ENCODE data around the gene FBXO9. TPM values are rescaled to one million over a fixed set of nuclear protein-coding genes. Genes with fewer than 3 reads are reported as not detected.

FBXO9 gene
- total RNA-seq, 1 experiment from 2014 or later, result 68.4 TPM

- Histone ChIP-seq H4K5ac (ENCODE audit: insufficient read length, low read depth, low read length) (no peak overlapping the region), H3K23ac (ENCODE audit: insufficient read length, low read depth, low read length) (no peak overlapping the region), H3K9me3 (ENCODE audit: control insufficient read depth, low read depth, low read length) (no peaks in the 10 kb centered on the region), H3K14ac (ENCODE audit: insufficient read depth, low read length) (no peak overlapping the region), H4K8ac (replicated peaks; ENCODE audit: insufficient read length, low read depth, low read length) (no peak overlapping the region), H3K56ac (ENCODE audit: insufficient read length, low read depth, low read length) (no peak overlapping the region), H3T11ph (ENCODE audit: low read length) (no peak overlapping the region), H2BK20ac (ENCODE audit: low read depth, low read length, poor library complexity, severe bottlenecking) (no peak overlapping the region), H4K20me1 (ENCODE audit: control insufficient read depth, insufficient read depth, insufficient read length) (no peaks in the 10 kb centered on the region), H3K23me2 (ENCODE audit: insufficient read length, low read depth, low read length, poor library complexity, severe bottlenecking) (no peaks in the 10 kb centered on the region), H3K9ac (ENCODE audit: extremely low read depth, insufficient read length, low read length) (no peak overlapping the region), H2BK120ac (ENCODE audit: low read depth, low read length, poor library complexity, severe bottlenecking) (no peak overlapping the region), H3K18ac (ENCODE audit: insufficient read length, low read depth, low read length) (no peak overlapping the region), H3K27ac (ENCODE audit: insufficient read length, low read depth, low read length) (no peak overlapping the region), H2BK5ac (ENCODE audit: insufficient read length, low read length) (no peak overlapping the region), H3K79me1 (ENCODE audit: insufficient read depth, low read depth, low read length, poor library complexity, severe bottlenecking) (no peaks in the 10 kb centered on the region), H3K4me1 (ENCODE audit: insufficient read depth, low read length) (no peaks in the 10 kb centered on the region), H3K4me2 (ENCODE audit: insufficient read depth, insufficient read length, low read length) (no peak overlapping the region), H2AFZ (ENCODE audit: low read length) (no peak overlapping the region), H2AK5ac (ENCODE audit: insufficient read length, low read length) (no peak overlapping the region), H2BK12ac (ENCODE audit: insufficient read length, low read depth, low read length) (no peak overlapping the region), H4K91ac (ENCODE audit: insufficient read length, low read depth, low read length) (no peak overlapping the region), H3K4ac (ENCODE audit: low read depth, low read length) (no peak overlapping the region), H3K27me3 (ENCODE audit: insufficient read depth, low read length) (no peaks in the 10 kb centered on the region), H3K79me2 (ENCODE audit: insufficient read depth, low read length) (no peaks in the 10 kb centered on the region), H2BK15ac (ENCODE audit: low read depth, low read length) (no peak overlapping the region)
- Mint-ChIP-seq H3K4me3 (no peak overlapping the region), H3K36me3 (ENCODE audit: insufficient read depth in 1 of 3, low read depth in 3 of 3) (peaks cover 0 to 30% (median 4%) of the 10 kb centered on the region in 3 experiments; a peak in 4 of 7 replicates), H3K4me1 (0 out of 4 replicates have a peak, but pooled peaks cover 0 to 4% of the 10 kb centered on the region in 2 experiments), H3K27ac (no peak overlapping the region), H3K9me3 (no peaks in the 10 kb centered on the region), H3K27me3 (ENCODE audit: low read depth) (no peaks in the 10 kb centered on the region)
- WGBS (ENCODE audit: extremely low coverage, insufficient read length, low lambda C conversion rate), result no CpG with 5 or more reads among the region's 5 CpGs
- no peak for DNase-seq
- TF ChIP-seq, protein P1, sequence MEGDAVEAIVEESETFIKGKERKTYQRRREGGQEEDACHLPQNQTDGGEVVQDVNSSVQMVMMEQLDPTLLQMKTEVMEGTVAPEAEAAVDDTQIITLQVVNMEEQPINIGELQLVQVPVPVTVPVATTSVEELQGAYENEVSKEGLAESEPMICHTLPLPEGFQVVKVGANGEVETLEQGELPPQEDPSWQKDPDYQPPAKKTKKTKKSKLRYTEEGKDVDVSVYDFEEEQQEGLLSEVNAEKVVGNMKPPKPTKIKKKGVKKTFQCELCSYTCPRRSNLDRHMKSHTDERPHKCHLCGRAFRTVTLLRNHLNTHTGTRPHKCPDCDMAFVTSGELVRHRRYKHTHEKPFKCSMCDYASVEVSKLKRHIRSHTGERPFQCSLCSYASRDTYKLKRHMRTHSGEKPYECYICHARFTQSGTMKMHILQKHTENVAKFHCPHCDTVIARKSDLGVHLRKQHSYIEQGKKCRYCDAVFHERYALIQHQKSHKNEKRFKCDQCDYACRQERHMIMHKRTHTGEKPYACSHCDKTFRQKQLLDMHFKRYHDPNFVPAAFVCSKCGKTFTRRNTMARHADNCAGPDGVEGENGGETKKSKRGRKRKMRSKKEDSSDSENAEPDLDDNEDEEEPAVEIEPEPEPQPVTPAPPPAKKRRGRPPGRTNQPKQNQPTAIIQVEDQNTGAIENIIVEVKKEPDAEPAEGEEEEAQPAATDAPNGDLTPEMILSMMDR (conservative IDR thresholded peaks at IDR 0.05), result no peak
These were observed 38.0 kb upstream of the FBXO9 start for GRCh38 chr6:53027131-53027718.
